ENCODE measurements around the gene SCARB1.

Gene SCARB1

GRCh38 chr12:124792156-124792555 lies 71.5 kb downstream of the SCARB1 start:
- DNase-seq = no peak

GRCh38 chr12:124790650-124791400 lies 72.8 kb downstream of the SCARB1 start:
- DNase-seq = no peak

GRCh38 chr12:124788936-124789555 lies 74.6 kb downstream of the SCARB1 start:
- DNase-seq = no peak

GRCh38 chr12:124786061-124786964 lies 77.4 kb downstream of the SCARB1 start:
- peak; percentile 78 to 91 for DNase-seq

- no peak for DNase-seq
These were observed 78.6 kb downstream of the SCARB1 start for GRCh38 chr12:124784871-124785572.

- DNase-seq = no peak
These were observed 80.6 kb downstream of the SCARB1 start for GRCh38 chr12:124783087-124783486.

- no peak for DNase-seq
These were observed 81.5 kb downstream of the SCARB1 start for GRCh38 chr12:124782132-124782531.

GRCh38 chr12:124780752-124781685 lies 82.6 kb downstream of the SCARB1 start:
- DNase-seq = no peak

GRCh38 chr12:124780336-124780735 lies 83.3 kb downstream of the SCARB1 start:
- no peak for DNase-seq

- peak in 1 of 2 experiments; percentile 41 for DNase-seq
These were observed 84.2 kb downstream of the SCARB1 start for GRCh38 chr12:124779161-124780141.

- no peak for DNase-seq
These were observed 85.3 kb downstream of the SCARB1 start for GRCh38 chr12:124778411-124778810.

- DNase-seq = no peak
These were observed 86.0 kb downstream of the SCARB1 start for GRCh38 chr12:124777399-124778372.

- DNase-seq = no peak
These were observed 87.5 kb downstream of the SCARB1 start for GRCh38 chr12:124776125-124776513.

GRCh38 chr12:124774462-124775167 lies 89.0 kb downstream of the SCARB1 start:
- DNase-seq = no peak

GRCh38 chr12:124774054-124774461 lies 89.6 kb downstream of the SCARB1 start:
- DNase-seq = no peak

GRCh38 chr12:124772289-124773170 lies 91.1 kb downstream of the SCARB1 start:
- no peak for DNase-seq

Measured in cerebellar nuclear complex (tissue), 1 donor.